NK-92 (cell line): ENCODE data around the gene ANP32B.

Experiments
- DNase-seq: peaks from one replicate; lab custom pipeline; 2025; ENCODE audit not compliant: unreplicated experiment; lab: John Stamatoyannopoulos, UW

ANP32B gene

DNA sequence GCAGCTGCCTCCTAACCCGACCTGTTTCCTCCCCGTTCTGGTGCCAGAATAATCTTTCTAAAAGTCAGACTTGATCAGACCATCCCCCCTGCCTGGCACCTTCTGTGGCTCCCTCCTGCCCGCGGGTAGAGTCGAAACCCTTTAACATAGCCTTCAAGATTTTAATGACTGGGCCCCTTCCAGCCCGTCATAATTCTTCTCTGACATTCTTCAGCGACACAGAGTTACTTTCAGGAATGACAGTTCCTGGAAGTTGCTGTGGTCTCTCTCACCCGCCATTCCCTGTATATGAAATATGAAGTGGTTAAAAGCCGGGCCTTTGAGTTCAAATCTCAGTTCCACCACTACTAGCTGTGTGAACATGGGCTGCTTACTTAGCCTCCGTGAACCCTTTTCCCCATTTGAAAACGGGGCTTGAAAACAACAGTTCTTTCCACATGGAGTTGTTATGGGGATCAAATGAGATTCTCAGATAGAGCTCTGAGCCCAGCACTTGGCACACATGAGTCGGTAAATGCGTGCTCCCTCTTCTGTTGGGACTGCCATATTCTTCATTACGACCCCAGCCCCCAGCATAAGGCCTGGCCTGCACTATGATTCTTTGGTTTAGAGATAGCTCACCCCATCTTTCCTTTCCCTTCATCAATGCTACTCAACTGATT, 74.1 kb downstream of the ANP32B start:
- no peak for DNase-seq

DNA sequence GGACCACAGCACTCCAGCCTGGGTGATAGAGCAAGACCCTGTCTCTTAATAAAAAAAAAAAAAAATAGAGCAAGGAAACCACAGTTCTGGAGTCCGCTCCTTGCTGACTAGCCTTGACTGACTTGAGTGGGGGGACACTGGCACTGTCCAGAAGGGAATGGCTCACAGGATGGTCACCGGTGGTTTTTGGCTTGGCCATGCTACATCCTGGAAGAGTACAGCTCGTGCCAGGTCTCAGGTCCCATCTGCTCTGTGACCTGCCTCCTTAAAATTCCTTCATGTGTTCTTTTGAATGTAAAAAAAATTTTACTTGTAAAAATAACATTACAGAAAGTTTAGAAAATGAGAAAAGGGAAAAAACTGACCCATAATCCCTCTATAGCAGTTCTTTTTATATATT, 79.0 kb downstream of the ANP32B start:
- no peak for DNase-seq

DNA sequence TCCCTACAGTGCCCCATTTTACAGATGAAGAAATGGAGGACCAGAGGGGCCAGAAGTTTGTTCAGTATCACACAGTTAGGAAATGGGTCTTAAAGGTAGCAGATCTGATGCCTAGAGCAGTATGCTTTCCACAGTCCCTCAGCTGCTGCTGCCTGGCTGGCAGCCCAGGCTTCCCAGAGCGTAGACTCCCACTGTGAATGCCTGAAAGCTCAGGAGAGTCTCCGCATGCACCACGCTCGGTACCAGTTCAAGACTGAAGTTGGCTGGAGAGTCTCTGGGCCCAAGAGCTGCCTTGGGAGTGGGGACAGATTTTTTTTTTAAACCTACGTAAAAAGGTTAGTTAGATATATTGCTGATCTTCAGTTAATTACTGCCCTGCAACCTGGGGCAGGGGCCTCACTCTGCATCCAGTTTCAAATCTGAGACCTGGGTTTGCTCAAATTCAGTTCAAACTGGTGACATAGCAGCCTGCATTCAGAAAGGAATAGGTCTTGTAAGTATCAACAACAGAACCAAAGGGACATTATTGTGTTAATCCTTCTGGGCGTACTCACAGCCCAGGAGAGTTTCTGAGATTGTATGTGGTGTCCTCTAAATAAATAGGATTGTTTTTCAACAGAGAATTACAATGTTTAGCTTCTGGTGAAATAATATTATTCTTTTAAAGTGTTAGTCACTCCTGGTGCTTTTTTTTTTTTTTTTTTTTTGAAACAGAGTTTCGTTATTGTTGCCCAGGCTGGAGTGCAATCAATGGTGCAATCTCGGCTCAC, 81.7 kb downstream of the ANP32B start:
- no peak for DNase-seq
